Measurements from ENCODE around the gene DSCAM.

Gene DSCAM

GRCh38 chr21:40151611-40152010, 695.3 kb downstream of the DSCAM start:
- no peak for DNase-seq

GRCh38 chr21:40146216-40146837, 700.6 kb downstream of the DSCAM start:
- peak; percentile 56 for DNase-seq

- DNase-seq = peak; percentile 43
These were observed 703.0 kb downstream of the DSCAM start for GRCh38 chr21:40143822-40144525.

- DNase-seq = no peak
These were observed 705.3 kb downstream of the DSCAM start for GRCh38 chr21:40141621-40142020.

GRCh38 chr21:40140675-40141074, 706.3 kb downstream of the DSCAM start:
- no peak for DNase-seq

GRCh38 chr21:40139636-40140035, 707.3 kb downstream of the DSCAM start:
- DNase-seq = no peak

GRCh38 chr21:40136571-40136970, 710.4 kb downstream of the DSCAM start:
- no peak for DNase-seq

- no peak for DNase-seq
These were observed 712.0 kb downstream of the DSCAM start for GRCh38 chr21:40134731-40135492.

- no peak for DNase-seq
These were observed 716.5 kb downstream of the DSCAM start for GRCh38 chr21:40130476-40130875.

GRCh38 chr21:40129809-40130208, 717.1 kb downstream of the DSCAM start:
- DNase-seq = peak; percentile 41

- no peak for DNase-seq
These were observed 718.1 kb downstream of the DSCAM start for GRCh38 chr21:40128891-40129290.

GRCh38 chr21:40120940-40121575, 725.9 kb downstream of the DSCAM start:
- DNase-seq = peak; percentile 8

GRCh38 chr21:40118527-40118926, 728.4 kb downstream of the DSCAM start:
- DNase-seq = peak; percentile 90

- DNase-seq = no peak
These were observed 729.7 kb downstream of the DSCAM start for GRCh38 chr21:40117236-40117635.

GRCh38 chr21:40115775-40116174, 731.2 kb downstream of the DSCAM start:
- DNase-seq = no peak

GRCh38 chr21:40102682-40103081, 744.3 kb downstream of the DSCAM start:
- DNase-seq = no peak

- no peak for DNase-seq
These were observed 747.1 kb downstream of the DSCAM start for GRCh38 chr21:40099809-40100208.

- DNase-seq = no peak
These were observed 751.5 kb downstream of the DSCAM start for GRCh38 chr21:40095477-40095876.

GRCh38 chr21:40080385-40080784, 766.6 kb downstream of the DSCAM start:
- no peak for DNase-seq

- no peak for DNase-seq
These were observed 772.2 kb downstream of the DSCAM start for GRCh38 chr21:40074710-40075109.

- no peak for DNase-seq
These were observed 772.8 kb downstream of the DSCAM start for GRCh38 chr21:40074198-40074597.

GRCh38 chr21:40073642-40074041, 773.3 kb downstream of the DSCAM start:
- DNase-seq = no peak

- no peak for DNase-seq
These were observed 776.1 kb downstream of the DSCAM start for GRCh38 chr21:40070871-40071270.

GRCh38 chr21:40067751-40068150, 779.2 kb downstream of the DSCAM start:
- no peak for DNase-seq

All from DMS153 (cell line).